ENCODE data around the gene CHCHD4.
"Not testable (repeated sequence)": the region's sequence is repeated elsewhere in the genome, so short reads cannot be mapped to it uniquely, and the experiment has no call there.

CHCHD4 gene

DNA sequence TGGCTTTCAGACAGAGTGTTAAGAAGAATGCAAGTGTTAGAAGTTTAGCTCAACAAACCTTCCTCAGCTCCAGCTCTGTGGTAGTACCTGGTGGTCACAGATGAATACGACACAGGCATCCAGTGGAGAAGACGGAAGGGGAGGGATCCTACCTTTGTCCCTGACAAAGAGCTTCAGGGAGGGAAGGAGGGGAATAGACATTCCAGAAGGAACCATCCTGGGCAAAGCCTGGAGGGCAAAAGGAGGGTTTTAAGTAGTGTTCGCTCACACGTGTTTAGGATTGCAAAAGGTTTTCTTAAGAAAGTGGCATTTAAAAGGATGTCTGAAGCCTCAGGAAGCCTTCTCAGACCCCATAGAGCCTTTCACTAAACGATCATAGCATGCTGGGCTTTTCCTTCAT is 2.8 kb downstream of the CHCHD4 start:
- H3K27ac ChIP-seq (ENCODE audit: low read depth in 2 of 2, low read length in 2 of 2): no peak overlapping the region

DNA sequence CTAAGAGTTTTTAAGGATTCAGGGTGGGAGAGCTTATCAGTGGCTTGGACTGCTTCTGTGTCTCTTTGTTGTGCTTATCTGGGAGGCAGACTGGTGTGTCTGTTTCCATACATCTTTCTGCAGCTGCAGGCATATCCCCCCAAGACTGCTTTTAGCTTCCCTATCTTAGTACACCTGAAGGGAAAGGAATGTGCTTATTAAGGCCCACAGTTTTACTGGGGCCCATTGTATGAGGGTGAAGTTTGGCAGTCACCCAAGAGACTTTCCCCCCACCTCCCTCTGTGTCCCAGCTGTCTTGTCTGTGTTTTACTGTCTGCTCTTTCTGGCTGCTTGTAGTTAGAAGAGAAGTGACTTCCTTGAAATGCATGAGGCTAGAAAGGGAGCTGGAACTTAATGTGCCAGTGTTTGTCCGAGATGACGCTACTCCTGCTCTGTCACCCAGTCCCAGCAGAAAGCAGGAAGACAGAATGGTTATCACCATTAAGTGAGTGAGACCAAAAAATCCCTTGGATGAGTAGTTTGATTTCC is 3.7 kb downstream of the CHCHD4 start:
- not testable (repeated sequence) for H3K27me3 ChIP-seq (ENCODE audit: control insufficient read depth in 2 of 2, insufficient read depth in 2 of 2, low read length in 2 of 2); H3K9me3 ChIP-seq (ENCODE audit: control insufficient read depth in 2 of 2, low read length in 2 of 2); H3K27ac ChIP-seq (ENCODE audit: low read depth in 2 of 2, low read length in 2 of 2); H3K9ac ChIP-seq (ENCODE audit: low read depth in 1 of 2, low read length in 2 of 2); H3K4me3 ChIP-seq (ENCODE audit: low read length in 2 of 2)
- peaks cover 13 to 14% of the 10 kb centered on the region in 2 donors for H3K4me1 ChIP-seq (ENCODE audit: control insufficient read depth in 2 of 2, insufficient read depth in 2 of 2, low read length in 2 of 2)
- H3K36me3 ChIP-seq (ENCODE audit: control insufficient read depth in 2 of 2, insufficient read depth in 2 of 2, low read length in 2 of 2): peaks cover 10 to 33% of the 10 kb centered on the region in 2 donors

More for the DNA sequence above, 2.8 kb downstream of the CHCHD4 start:
- peaks cover 9 to 25% of the 10 kb centered on the region in 2 donors for H3K36me3 ChIP-seq (ENCODE audit: control insufficient read depth in 2 of 2, insufficient read depth in 2 of 2, low read length in 2 of 2)
- H3K9ac ChIP-seq (ENCODE audit: low read depth in 1 of 2, low read length in 2 of 2): no peak overlapping the region
- no peaks in the 10 kb centered on the region for H3K27me3 ChIP-seq (ENCODE audit: control insufficient read depth in 2 of 2, insufficient read depth in 2 of 2, low read length in 2 of 2)
- H3K9me3 ChIP-seq (ENCODE audit: control insufficient read depth in 2 of 2, low read length in 2 of 2): no peaks in the 10 kb centered on the region
- H3K4me3 ChIP-seq (ENCODE audit: low read length in 2 of 2): no peak overlapping the region
- H3K4me1 ChIP-seq (ENCODE audit: control insufficient read depth in 2 of 2, insufficient read depth in 2 of 2, low read length in 2 of 2): peaks cover 22 to 23% of the 10 kb centered on the region in 2 donors

DNA sequence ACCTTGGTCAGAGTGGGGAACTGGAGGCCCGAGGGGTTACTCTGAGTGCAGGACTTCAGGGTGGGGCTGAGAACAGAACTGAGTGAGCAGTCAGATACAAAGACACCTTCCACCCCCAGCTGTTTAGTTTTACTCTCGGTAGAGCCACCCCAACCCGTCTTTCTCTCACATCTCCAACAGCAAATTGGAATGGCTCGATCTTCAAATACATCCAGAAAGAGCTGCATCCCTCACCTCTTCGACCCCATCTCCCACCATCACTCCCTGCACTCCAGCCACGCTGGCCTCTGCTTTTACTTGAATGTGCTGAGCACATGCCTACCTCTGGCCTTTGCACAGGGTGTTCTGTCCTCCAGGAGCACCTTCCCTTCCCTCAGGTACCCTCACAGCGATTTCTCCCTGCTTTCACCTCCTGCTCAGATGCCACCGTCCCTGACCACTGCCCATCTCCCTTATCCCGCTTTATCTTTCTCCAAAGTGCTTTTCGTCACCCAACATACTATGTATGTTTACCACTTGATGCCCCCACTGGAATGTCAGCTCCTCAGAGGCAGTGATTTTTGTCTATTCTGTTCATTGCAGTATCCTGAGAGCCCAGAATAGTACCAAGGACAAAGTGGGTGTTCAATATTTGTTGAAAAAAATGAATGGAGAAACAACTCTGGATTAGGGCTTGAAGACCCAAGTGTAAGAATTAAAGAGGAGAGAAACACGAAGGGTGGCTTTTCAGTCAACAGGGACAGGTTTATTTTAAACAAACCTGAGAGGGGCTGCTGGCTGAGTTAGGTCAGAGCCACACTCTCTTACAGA is 4.4 kb downstream of the CHCHD4 start:
- H3K4me1 ChIP-seq (ENCODE audit: control insufficient read depth in 2 of 2, insufficient read depth in 2 of 2, low read length in 2 of 2): peaks cover 8 to 9% of the 10 kb centered on the region in 2 donors
- H3K9ac ChIP-seq (ENCODE audit: low read depth in 1 of 2, low read length in 2 of 2): no peak overlapping the region
- no peaks in the 10 kb centered on the region for H3K9me3 ChIP-seq (ENCODE audit: control insufficient read depth in 2 of 2, low read length in 2 of 2)
- H3K27me3 ChIP-seq (ENCODE audit: control insufficient read depth in 2 of 2, insufficient read depth in 2 of 2, low read length in 2 of 2): no peaks in the 10 kb centered on the region
- H3K27ac ChIP-seq (ENCODE audit: low read depth in 2 of 2, low read length in 2 of 2): no peak overlapping the region
- H3K4me3 ChIP-seq (ENCODE audit: low read length in 2 of 2): no peak overlapping the region
- peaks cover 17 to 40% of the 10 kb centered on the region in 2 donors for H3K36me3 ChIP-seq (ENCODE audit: control insufficient read depth in 2 of 2, insufficient read depth in 2 of 2, low read length in 2 of 2)

DNA sequence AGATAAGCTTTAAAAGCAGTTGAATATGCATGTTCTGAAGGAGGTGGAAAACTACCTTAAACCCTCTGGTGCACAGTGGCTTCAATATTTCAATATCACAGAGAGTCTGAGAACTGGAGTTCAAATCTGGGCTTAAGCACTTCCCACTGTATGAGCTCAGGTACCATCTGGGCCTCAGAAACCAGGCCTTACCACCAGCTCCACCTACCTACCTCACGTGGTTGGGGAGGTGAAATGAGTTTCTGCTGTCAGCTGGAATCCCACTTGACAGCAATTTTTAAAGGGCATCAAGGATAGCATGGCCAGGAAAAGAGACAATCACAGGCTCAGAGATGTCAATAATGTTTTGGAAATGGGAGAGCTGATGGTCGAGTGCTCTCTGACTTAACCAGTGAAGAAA is 5.0 kb downstream of the CHCHD4 start:
- Histone ChIP-seq H3K4me3 (ENCODE audit: low read length in 2 of 2) (no peak overlapping the region), H3K36me3 (ENCODE audit: control insufficient read depth in 2 of 2, insufficient read depth in 2 of 2, low read length in 2 of 2) (peaks cover 20 to 47% of the 10 kb centered on the region in 2 donors)

DNA sequence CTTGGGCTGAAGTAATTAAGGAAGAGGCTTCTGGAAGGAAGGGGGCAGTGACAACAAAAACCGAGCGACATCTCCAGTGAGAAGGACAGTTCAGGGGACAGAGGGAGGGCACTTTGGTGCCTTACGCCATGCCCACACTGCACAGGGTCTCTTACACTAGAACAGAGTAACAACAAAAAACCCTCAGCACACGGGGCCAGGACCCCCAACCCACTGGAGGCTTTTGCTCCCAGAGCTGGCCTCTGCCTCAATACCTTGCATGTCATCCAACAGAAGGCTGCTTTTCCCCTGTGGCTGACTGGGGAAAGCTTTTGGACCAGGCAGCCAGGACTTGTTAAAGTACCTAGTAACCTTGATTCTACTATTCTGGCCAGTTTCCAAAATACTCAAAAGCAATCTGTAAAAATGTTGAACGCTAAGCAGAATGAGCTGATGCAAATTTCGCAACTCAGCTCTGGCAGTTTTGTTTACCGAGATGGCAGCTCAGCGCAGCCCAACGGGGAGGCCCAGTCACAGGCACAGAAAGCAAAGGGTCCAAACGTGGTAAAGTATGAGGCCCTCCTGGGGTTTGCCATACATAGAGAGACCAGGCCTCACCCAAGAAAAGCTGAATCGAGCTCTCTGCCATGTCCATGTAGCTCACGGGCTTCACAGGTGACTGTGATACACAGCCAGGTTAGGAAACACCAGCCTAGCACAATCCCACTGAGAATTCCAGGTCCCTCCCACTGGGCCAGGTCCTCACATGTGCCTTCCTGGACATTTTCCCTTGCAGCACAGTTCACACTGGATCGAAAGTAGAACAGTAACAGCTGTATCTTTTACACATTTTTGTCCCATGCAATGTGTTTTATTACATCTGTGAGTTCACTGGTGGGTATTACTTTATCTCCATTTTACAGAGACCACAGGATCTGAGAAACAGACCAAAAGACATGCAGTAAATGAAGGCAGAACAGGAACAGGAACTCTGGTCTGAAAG is 6.0 kb downstream of the CHCHD4 start:
- Histone ChIP-seq H3K4me1 (ENCODE audit: control insufficient read depth in 2 of 2, insufficient read depth in 2 of 2, low read length in 2 of 2) (peaks cover 7 to 10% of the 10 kb centered on the region in 2 donors), H3K9ac (ENCODE audit: low read depth in 1 of 2, low read length in 2 of 2) (no peak overlapping the region), H3K27me3 (ENCODE audit: control insufficient read depth in 2 of 2, insufficient read depth in 2 of 2, low read length in 2 of 2) (no peaks in the 10 kb centered on the region), H3K9me3 (ENCODE audit: control insufficient read depth in 2 of 2, low read length in 2 of 2) (no peaks in the 10 kb centered on the region), H3K4me3 (ENCODE audit: low read length in 2 of 2) (no peak overlapping the region), H3K27ac (ENCODE audit: low read depth in 2 of 2, low read length in 2 of 2) (no peak overlapping the region), H3K36me3 (ENCODE audit: control insufficient read depth in 2 of 2, insufficient read depth in 2 of 2, low read length in 2 of 2) (peaks cover 21 to 51% of the 10 kb centered on the region in 2 donors)

More for the DNA sequence above, 5.0 kb downstream of the CHCHD4 start:
- no peak overlapping the region for H3K9ac ChIP-seq (ENCODE audit: low read depth in 1 of 2, low read length in 2 of 2)
- H3K9me3 ChIP-seq (ENCODE audit: control insufficient read depth in 2 of 2, low read length in 2 of 2): no peaks in the 10 kb centered on the region
- no peaks in the 10 kb centered on the region for H3K27me3 ChIP-seq (ENCODE audit: control insufficient read depth in 2 of 2, insufficient read depth in 2 of 2, low read length in 2 of 2)
- peaks cover 7 to 9% of the 10 kb centered on the region in 2 donors for H3K4me1 ChIP-seq (ENCODE audit: control insufficient read depth in 2 of 2, insufficient read depth in 2 of 2, low read length in 2 of 2)
- no peak overlapping the region for H3K27ac ChIP-seq (ENCODE audit: low read depth in 2 of 2, low read length in 2 of 2)

DNA sequence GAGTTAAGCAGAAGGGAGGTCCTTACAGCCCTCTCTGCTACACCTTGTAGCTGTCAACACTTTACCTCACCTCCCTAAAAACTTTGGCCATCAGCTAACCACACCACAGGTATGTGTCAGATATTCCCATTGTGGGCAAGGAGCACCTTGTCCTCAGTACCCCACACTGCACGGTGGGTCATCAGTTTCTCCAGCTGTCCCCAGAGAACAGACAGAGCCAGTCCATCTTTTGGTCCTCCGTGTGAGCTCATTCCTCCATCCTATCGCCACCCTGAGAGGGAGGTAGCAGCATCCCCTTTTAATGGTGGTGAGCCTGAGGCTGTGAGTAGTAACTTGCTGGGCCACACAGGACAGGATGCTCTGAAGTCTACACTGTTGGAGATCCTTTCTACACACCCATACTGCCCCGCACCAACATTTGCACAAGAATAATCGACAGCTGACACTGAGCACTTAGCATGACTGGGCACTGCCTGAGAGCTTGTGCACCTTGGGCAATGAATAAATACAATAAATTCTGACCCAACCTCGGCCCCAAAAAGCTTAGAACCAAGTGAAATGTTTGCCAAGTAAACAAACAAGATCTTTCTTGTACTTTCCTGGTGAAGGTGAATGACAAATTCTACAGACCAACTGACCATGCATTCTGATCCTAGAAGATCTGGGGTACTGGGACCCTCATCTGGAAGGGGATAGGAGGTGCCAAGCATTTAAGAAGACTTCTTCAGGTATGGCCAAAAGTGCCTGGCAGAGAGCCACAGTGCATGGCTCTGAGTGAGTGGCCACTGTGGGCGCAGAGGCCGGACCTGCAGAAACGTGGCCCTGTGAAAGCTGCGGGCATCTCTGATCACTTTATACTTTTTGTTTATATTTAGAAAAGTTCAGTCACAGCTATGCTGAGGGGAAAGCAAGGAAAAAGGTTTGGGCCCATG is 6.9 kb downstream of the CHCHD4 start:
- Histone ChIP-seq H3K36me3 (ENCODE audit: control insufficient read depth in 2 of 2, insufficient read depth in 2 of 2, low read length in 2 of 2) (peaks cover 29 to 55% of the 10 kb centered on the region in 2 donors), H3K4me1 (ENCODE audit: control insufficient read depth in 2 of 2, insufficient read depth in 2 of 2, low read length in 2 of 2) (peaks cover 4 to 5% of the 10 kb centered on the region in 2 donors), H3K27ac (ENCODE audit: low read depth in 2 of 2, low read length in 2 of 2) (no peak overlapping the region), H3K4me3 (ENCODE audit: low read length in 2 of 2) (no peak overlapping the region), H3K9ac (ENCODE audit: low read depth in 1 of 2, low read length in 2 of 2) (no peak overlapping the region), H3K9me3 (ENCODE audit: control insufficient read depth in 2 of 2, low read length in 2 of 2) (no peaks in the 10 kb centered on the region), H3K27me3 (ENCODE audit: control insufficient read depth in 2 of 2, insufficient read depth in 2 of 2, low read length in 2 of 2) (no peaks in the 10 kb centered on the region)

DNA sequence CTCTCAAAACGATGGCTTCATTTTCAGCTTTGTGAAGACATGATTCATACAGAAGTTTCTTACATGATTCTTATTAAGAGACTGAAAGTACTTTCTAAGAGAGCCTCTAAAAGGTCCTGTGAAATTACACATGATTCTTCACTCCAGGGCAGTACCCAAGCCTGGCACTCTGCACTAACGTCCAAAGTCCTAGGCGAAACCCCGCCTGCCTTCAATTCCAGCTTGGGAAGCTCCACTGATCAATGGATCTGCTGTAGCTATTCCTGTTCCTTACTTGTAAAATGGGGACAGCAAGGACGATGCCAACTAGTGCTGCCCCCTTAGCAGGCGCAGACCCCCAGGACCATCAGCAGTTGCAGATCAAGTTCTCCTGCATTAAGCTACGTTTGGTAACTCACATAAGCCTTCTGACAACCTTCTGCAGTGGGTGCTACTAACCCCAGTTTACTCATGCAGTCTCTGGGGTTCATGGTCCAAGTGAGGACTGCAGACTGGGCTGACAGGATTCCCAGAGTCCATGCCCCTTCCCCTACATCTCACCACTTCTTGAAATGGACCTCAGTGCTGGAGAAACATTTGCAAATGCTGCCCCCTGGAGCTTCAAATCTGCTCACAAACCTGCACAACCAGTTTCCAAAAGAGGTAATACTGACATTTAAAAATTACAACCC is 10.6 kb downstream of the CHCHD4 start:
- Histone ChIP-seq H3K4me3 (ENCODE audit: low read length in 2 of 2) (no peak overlapping the region), H3K9ac (ENCODE audit: low read depth in 1 of 2, low read length in 2 of 2) (no peak overlapping the region), H3K4me1 (ENCODE audit: control insufficient read depth in 2 of 2, insufficient read depth in 2 of 2, low read length in 2 of 2) (peaks cover 4 to 5% of the 10 kb centered on the region in 2 donors), H3K9me3 (ENCODE audit: control insufficient read depth in 2 of 2, low read length in 2 of 2) (no peaks in the 10 kb centered on the region), H3K27ac (ENCODE audit: low read depth in 2 of 2, low read length in 2 of 2) (no peak overlapping the region), H3K36me3 (ENCODE audit: control insufficient read depth in 2 of 2, insufficient read depth in 2 of 2, low read length in 2 of 2) (peaks cover 31 to 59% of the 10 kb centered on the region in 2 donors), H3K27me3 (ENCODE audit: control insufficient read depth in 2 of 2, insufficient read depth in 2 of 2, low read length in 2 of 2) (no peaks in the 10 kb centered on the region)

DNA sequence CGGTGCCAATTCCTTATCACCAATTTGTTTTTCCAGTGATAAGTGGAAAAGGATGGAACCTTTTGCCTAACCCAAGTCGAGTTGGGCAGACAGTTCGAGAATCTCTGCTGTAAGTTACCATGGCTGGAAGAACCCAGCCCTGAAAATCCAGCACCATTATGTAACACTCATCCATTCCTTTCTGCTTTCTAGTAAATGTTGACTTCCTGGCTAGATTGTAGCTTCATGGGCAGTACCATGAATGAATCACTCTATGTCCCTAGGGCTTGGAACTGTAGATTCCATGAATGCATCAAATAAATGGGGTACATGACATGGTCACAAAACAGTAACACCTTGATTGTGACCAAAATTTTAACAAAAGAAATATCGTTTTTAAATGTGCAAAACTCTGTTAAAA is 14.0 kb downstream of the CHCHD4 start:
- Histone ChIP-seq H3K27ac (ENCODE audit: low read depth in 2 of 2, low read length in 2 of 2) (no peak overlapping the region), H3K9me3 (ENCODE audit: control insufficient read depth in 2 of 2, low read length in 2 of 2) (no peaks in the 10 kb centered on the region), H3K4me1 (ENCODE audit: control insufficient read depth in 2 of 2, insufficient read depth in 2 of 2, low read length in 2 of 2) (peaks cover 4 to 5% of the 10 kb centered on the region in 2 donors), H3K36me3 (ENCODE audit: control insufficient read depth in 2 of 2, insufficient read depth in 2 of 2, low read length in 2 of 2) (peaks cover 26 to 36% of the 10 kb centered on the region in 2 donors), H3K27me3 (ENCODE audit: control insufficient read depth in 2 of 2, insufficient read depth in 2 of 2, low read length in 2 of 2) (no peaks in the 10 kb centered on the region), H3K4me3 (ENCODE audit: low read length in 2 of 2) (no peak overlapping the region), H3K9ac (ENCODE audit: low read depth in 1 of 2, low read length in 2 of 2) (no peak overlapping the region)

DNA sequence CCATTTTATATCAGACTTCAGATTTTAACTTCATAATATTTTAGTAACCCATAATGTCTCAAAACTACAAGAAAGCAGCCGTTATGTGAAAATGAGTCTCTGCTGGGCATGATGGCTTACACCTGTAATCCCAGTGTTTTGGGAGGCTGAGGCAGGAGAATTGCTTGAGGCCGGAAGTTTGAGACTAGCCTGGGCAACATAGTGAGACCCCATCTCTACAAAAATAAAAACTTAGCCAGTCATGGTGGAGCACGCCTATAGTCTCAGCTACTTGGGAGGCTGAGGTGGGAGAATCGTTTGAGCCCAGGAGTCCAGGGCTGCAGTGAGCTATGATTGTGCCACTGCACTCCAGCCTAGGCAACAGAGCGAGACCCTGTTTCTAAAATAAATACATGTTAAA is 14.8 kb downstream of the CHCHD4 start:
- not testable (repeated sequence) for H3K27ac ChIP-seq (ENCODE audit: low read depth in 2 of 2, low read length in 2 of 2); H3K27me3 ChIP-seq (ENCODE audit: control insufficient read depth in 2 of 2, insufficient read depth in 2 of 2, low read length in 2 of 2); H3K9ac ChIP-seq (ENCODE audit: low read depth in 1 of 2, low read length in 2 of 2); H3K4me3 ChIP-seq (ENCODE audit: low read length in 2 of 2); H3K4me1 ChIP-seq (ENCODE audit: control insufficient read depth in 2 of 2, insufficient read depth in 2 of 2, low read length in 2 of 2); H3K9me3 ChIP-seq (ENCODE audit: control insufficient read depth in 2 of 2, low read length in 2 of 2)
- H3K36me3 ChIP-seq (ENCODE audit: control insufficient read depth in 2 of 2, insufficient read depth in 2 of 2, low read length in 2 of 2): peaks cover 20 to 27% of the 10 kb centered on the region in 2 donors
